Chondrocyte (in vitro differentiated cells): ENCODE measurements around the gene SDS. TPM values are rescaled to one million over a fixed set of nuclear protein-coding genes. Genes with fewer than 3 reads are reported as not detected.
A peak's percentile ranks its signal among the peaks of the same experiment; 100 is the strongest.

Experiments
- DNase-seq: peaks from one replicate; pipeline ENCODE4 v3.0.0; 2021; ENCODE audit warnings: mixed read lengths, low spot score
- H3K27ac Mint-ChIP-seq: one replicate; pipeline ENCODE4 v1.8.0; 2021; ENCODE audit warnings: mild to moderate bottlenecking, moderate library complexity, mixed read lengths; ENCODE audit not compliant: unreplicated experiment
- H3K27me3 Mint-ChIP-seq: 2 replicates; pipeline ENCODE4 v1.8.0; 2021; ENCODE audit warnings: low read depth, mixed read lengths
- H3K36me3 Mint-ChIP-seq: 2 replicates; pipeline ENCODE4 v1.8.0; 2021; ENCODE audit warnings: low read depth, mixed read lengths
- H3K4me1 Mint-ChIP-seq: 2 replicates; pipeline ENCODE4 v1.8.0; 2021; ENCODE audit warnings: low read depth, mild to moderate bottlenecking, mixed read lengths
- H3K4me3 Mint-ChIP-seq: one replicate; pipeline ENCODE4 v1.8.0; 2021; ENCODE audit warnings: mild to moderate bottlenecking, moderate library complexity, mixed read lengths; ENCODE audit not compliant: unreplicated experiment
- H3K9me3 Mint-ChIP-seq: 2 replicates; pipeline ENCODE4 v1.8.0; 2021; ENCODE audit warnings: low read depth, mixed read lengths
- CTCF ChIP-seq: fragments of 200-600 bp; sonication (generic); IDR thresholded peaks from 2 replicates; pipeline ENCODE4 v1.5.0; 2021; ENCODE audit warnings: antibody characterized with exemption, mild to moderate bottlenecking, moderate library complexity
- total RNA-seq: library from RNA; stranded (reverse); gene quantifications from 3 replicates; pipeline ENCODE4 v1.2.1, GENCODE V29; 2021

The SDS gene
- total RNA-seq, 1 donor from 2014 or later, result not detected

GRCh38 chr12:113414519-113415038, 10.9 kb upstream of the SDS start:
- peaks cover 17% of the 10 kb centered on the region for H3K27me3 Mint-ChIP-seq

GRCh38 chr12:113413488-113413939, 9.8 kb upstream of the SDS start:
- Mint-ChIP-seq H3K27me3 (peaks cover 17% of the 10 kb centered on the region), H3K9me3 (no peaks in the 10 kb centered on the region), H3K36me3 (no peaks in the 10 kb centered on the region), H3K4me3 (no peak overlapping the region), H3K4me1 (no peaks in the 10 kb centered on the region), H3K27ac (no peak overlapping the region)
- DNase-seq, result no peak
- TF ChIP-seq CTCF, result no peak

More at GRCh38 chr12:113414519-113415038, 10.9 kb upstream of the SDS start:
- H3K9me3 Mint-ChIP-seq, result no peaks in the 10 kb centered on the region
- no peak for TF ChIP-seq CTCF
- H3K4me1 Mint-ChIP-seq, result no peaks in the 10 kb centered on the region
- peak; percentile 38 for DNase-seq
- no peaks in the 10 kb centered on the region for H3K36me3 Mint-ChIP-seq
- no peak overlapping the region for H3K4me3 Mint-ChIP-seq
- no peak overlapping the region for H3K27ac Mint-ChIP-seq

GRCh38 chr12:113409462-113410124, 5.9 kb upstream of the SDS start:
- TF ChIP-seq CTCF, result no peak
- DNase-seq, result no peak
- H3K27me3 Mint-ChIP-seq, result peaks cover 16% of the 10 kb centered on the region
- no peak overlapping the region for H3K27ac Mint-ChIP-seq
- no peaks in the 10 kb centered on the region for H3K36me3 Mint-ChIP-seq
- no peaks in the 10 kb centered on the region for H3K9me3 Mint-ChIP-seq
- H3K4me1 Mint-ChIP-seq, result peaks cover 8% of the 10 kb centered on the region
- no peak overlapping the region for H3K4me3 Mint-ChIP-seq

GRCh38 chr12:113408756-113409298, 5.1 kb upstream of the SDS start:
- Mint-ChIP-seq H3K36me3 (no peaks in the 10 kb centered on the region), H3K4me1 (peaks cover 13% of the 10 kb centered on the region), H3K27ac (no peak overlapping the region), H3K4me3 (no peak overlapping the region), H3K9me3 (no peaks in the 10 kb centered on the region), H3K27me3 (peaks cover 16% of the 10 kb centered on the region)
- TF ChIP-seq CTCF, result no peak
- DNase-seq, result no peak

- no peaks in the 10 kb centered on the region for H3K9me3 Mint-ChIP-seq
- no peak overlapping the region for H3K4me3 Mint-ChIP-seq
- no peak for TF ChIP-seq CTCF
- H3K27ac Mint-ChIP-seq, result peak overlapping the region; percentile 69
- no peak for DNase-seq
- H3K27me3 Mint-ChIP-seq, result peaks cover 16% of the 10 kb centered on the region
- H3K36me3 Mint-ChIP-seq, result no peaks in the 10 kb centered on the region
- peaks cover 13% of the 10 kb centered on the region for H3K4me1 Mint-ChIP-seq
Observed at GRCh38 chr12:113407931-113408600, 4.4 kb upstream of the SDS start.
